Left lobe of liver (tissue), 2 donors: ENCODE measurements around the gene PIGC. TPM values are rescaled to one million over a fixed set of nuclear protein-coding genes. Genes with fewer than 3 reads are reported as not detected.

Source experiments
- ATAC-seq: fragments of 200-7000 bp; cut with Tn5 transposase; one replicate; pipeline ENCODE4 v1.9.1; 2020; ENCODE audit warnings: mild to moderate bottlenecking, moderate library complexity
- DNase-seq: peaks from one replicate; pipeline ENCODE4 v3.0.0-alpha.2; 2020; ENCODE audit warnings: low spot score
- total RNA-seq: library from RNA; stranded (reverse); gene quantifications from one replicate; pipeline ENCODE4 v1.2.1, GENCODE V29; 2021
- donor health status: DM: no; HTN: no; CAD: no; lungs with moderate emphysema.
- donor health status: DM: no; HTN: yes; CAD: no.

Gene PIGC
- total RNA-seq, 1 donor from 2014 or later: 7.6 TPM

DNA sequence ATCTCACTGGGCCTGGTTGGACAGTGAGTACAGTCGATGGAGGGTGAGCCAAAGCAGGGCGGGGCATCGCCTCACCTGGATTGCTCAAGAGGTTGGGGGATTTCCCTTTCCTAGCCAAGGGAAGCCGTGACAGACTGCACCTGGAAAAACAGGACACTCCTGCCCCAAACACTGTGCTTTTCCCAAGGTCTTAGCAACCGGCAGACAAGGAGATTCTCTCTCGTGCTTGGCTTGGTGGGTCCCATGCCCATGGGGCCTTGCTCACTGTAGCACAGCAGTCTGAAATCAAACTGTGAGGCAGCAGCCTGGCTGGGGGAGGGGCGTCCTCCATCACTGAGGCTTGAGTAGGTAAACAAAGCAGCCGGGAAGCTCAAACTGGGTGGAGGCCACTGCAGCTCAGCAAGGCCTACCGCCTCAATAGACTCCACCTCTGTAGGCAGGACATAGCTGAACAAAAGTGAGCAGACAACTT lies 12.1 kb downstream of the PIGC start:
- DNase-seq: no peak

DNA sequence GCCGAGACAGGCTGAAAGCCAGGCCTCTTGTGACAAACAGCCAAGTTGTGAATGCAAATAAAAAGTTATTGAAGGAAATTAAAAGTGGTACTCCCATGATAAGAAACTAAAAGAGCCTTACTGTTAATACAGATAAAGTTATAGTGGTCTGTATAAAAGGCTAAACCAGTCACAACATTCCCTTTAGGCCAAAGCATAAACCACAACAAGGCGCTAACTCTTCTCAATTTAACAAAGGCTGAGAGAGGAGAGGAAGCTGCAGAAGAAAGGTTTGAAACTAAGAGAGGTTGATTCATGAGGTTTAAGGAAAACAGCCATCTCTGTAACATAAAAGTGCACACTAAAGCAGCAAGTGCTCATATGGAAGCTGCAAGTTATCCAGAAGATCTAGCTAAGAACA lies 12.7 kb downstream of the PIGC start:
- ATAC-seq (no peak), DNase-seq (no peak)

More for the DNA sequence above, 12.1 kb downstream of the PIGC start:
- no peak for ATAC-seq

DNA sequence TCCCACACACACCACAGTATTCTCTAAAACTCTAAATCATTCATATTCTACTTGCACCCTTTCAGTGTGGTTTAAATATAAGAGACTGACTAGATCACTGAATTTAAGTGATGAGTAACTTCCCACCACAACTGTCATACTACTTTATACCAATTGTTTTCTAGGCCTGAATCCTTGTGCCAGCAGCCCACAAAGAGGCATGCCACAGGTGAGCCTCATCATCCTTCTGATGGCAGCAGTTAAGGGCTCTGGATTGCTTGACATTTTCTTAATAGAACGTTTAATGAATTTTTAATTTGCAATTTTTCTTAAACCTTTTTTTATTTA lies 13.8 kb downstream of the PIGC start:
- no peak for ATAC-seq
- DNase-seq: no peak

DNA sequence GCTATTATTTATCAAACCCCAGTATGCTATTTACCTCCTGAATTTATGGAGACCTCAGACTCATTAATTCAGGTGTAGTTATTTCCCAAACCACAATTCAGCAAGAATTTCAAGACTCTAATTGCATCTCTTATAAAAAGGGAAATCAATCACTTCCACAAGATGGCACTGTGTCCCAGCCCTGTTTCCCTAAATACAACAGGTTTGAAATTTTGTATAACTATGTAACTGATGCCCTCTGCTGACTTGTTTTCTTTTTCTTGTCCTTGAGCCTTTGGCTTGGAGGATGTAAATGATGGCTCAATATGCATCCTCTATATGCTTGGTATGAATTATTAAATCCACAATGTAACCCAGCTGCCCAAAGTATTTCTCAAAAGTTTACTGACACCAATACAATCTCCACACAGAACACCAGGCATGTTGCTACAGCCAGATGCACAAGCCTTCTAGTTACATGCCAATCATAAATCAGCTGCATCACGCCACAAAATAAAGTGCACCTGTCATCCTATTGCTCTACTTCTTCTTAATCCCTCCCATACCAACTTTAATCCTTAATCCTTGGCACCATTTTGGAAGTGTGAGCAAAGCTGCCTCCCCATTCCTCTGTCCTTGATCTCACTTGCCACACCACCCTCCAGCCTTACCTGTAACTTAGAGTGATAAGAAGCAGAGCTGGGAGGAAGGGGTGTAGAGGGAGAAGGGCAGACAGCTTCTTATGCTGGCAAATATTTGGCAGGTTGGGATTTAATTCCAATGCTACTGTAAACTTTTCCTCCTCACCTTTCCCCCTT lies 14.3 kb downstream of the PIGC start:
- DNase-seq (no peak), ATAC-seq (peak; percentile 86)

DNA sequence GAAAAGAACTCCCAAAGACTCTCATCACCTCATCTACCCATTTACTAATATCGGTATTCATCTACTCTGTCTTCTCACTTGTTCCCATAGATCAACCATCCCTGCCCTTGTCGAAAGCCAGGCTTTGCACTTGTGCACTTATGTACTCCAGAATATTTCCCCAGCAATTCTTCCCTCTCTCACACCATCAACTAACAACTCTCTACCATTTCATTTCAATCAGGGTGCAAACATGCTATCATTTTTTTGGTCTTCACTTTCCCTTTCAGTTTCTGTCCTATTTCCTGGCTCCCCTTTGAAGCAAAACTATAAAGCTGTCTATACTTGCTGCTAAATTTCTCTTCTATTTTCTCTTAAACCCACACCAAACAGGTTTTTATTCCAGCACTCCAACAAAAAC lies 16.7 kb downstream of the PIGC start:
- no peak for ATAC-seq
- no peak for DNase-seq

DNA sequence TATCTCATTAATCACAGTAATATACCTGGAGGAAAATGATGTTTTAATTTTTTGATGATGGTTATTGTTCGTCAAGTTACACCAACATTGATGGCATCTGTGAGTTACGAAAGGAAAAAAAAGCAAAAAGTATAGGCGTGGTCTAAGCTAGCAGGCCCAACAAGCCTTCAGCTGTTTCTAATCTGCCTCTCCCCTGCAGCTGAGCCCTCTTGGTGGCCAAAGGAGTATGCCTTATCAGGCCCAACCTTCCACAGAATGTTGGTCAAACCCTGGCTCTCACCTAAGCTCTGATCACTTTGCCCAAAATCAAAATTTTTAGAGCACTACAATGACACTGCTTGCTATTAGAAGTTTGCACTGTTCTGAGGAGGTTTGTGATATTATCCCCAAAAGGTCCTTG lies 18.5 kb downstream of the PIGC start:
- DNase-seq (no peak), ATAC-seq (no peak)

DNA sequence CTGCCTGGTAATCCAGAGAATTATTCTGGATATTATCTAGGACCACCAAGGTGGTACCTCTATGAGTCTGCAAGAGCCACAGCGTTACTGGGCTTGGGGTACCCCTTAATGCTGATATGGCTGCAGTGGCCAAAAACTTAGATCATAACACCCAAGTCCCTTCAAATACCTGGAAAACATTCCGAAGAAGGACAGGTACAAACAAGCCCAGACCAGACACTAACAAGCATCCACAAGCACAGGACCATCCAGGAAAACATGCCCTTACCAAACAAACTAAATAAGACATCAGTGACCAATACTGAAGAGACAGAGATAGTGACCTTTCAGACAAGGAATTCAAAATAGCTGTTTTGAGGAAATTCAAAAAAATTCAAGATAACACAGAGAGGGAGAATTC lies 20.5 kb downstream of the PIGC start:
- DNase-seq: no peak
- ATAC-seq: no peak

DNA sequence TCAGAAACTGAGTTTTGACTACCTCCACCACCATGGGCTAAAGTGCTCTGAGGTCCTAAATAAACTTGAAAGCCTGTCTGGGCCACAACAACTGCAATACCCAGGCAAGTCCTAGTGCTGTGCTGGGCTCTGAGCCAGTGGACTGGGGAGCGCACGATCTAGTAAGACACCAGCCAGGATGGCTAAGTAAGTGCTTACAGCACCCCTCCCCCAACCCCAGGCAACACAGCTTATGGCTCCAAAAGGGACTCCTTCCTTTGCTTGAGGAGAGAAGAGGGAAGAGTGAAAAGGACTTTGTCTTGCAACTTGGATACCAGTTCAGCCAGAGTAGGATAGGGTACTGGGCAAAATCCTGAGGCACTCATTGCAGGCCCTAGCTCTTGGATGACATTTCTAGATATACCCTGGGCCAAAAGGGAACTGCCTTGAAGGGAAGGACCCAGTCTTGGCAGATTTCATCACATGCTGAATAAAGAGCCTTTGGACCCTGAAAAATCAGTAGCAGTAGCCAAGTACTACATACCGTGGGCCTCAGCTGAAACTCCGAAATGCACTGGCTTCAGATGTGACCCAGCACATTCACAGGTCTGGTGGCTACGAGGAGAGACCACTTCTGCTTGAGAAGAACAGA lies 21.8 kb downstream of the PIGC start:
- DNase-seq: no peak
- ATAC-seq: no peak

DNA sequence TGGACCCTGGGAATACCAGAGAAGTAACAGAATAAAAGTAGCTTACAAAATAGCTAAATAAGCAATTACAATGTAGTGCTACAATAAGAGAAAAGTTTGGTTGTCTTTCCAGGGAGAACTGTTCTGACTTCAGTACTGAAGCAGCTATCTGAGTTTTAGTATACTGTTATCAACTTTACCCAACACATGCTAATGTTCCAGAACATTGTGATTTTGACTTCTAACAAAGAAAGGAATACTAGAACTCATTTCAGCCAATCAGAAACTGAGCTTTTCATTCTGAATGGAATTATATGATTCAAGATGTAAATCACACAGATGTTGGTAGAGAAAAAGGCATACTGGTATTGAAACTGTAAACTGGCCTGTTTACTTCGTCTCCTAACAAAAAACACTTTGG lies 23.5 kb downstream of the PIGC start, which contains the start of gene C1orf105:
Gene C1orf105 (plus strand): TSS at position 301 of the 400 bp plus-strand sequence. CDS start 201 bp downstream, outside the sequence.
- ATAC-seq (no peak), DNase-seq (no peak)

DNA sequence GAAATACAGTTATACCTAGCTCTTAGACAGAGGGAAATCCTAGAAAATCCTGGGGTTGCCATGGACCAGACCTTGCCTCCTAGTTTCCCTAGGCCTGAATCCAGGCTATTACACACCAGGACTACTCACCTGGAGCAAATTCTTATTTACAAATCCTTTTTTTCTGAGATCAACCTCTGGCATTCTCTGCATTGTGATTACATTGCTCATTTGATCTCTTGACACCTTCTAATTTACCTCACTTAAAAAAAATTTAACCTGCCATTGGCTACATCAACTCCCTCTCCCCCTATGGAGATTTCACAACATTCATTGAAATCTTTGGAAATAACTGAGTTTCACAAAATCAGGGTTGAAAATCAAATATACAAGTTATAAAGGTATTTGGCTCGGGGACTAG lies 26.3 kb downstream of the PIGC start:
- DNase-seq: no peak
- no peak for ATAC-seq

DNA sequence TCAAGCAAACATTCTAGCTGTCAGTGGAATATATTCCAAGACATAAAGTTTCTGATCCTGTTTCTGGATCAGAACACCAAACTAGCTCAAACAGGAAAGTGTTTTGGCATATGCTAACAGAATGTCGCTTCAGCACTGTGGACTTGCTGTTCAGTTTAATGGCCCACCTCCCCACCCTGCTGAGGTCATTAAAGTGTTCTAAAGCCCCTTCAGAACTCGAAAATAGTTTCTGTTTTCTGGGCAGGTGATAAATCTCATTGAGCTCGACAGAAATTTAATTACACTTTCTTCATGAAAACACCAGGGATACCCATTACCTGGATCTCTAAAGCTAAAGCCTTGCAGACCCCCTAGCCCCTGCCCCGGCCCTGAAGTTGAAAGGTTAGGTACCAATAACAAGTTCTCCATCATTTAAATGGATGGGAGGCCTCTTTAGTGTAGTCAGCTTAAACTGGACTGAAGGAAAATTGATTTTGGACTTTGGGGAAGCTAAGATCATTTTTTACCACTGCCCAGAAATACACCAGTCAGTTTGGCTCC lies 27.3 kb downstream of the PIGC start:
- DNase-seq: no peak
- ATAC-seq: no peak

DNA sequence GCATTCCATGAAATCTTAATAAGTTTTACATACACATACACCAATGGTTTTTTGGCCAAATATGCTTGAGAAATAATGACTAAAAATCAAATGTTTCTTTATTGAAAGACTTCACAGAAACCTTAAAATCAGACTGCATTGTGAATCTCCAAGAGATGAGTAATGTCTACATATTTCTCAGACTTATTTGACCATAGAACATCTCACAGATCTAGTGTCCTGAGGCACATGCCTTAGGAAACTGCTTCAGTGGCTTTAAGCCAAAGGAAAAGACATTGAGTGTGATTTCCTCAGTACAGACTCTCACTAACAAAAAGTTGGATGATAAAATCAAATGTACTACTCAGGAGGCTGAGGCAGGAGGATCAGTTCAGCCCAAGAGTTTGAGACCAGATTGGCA lies 29.5 kb downstream of the PIGC start:
- ATAC-seq: no peak
- no peak for DNase-seq

DNA sequence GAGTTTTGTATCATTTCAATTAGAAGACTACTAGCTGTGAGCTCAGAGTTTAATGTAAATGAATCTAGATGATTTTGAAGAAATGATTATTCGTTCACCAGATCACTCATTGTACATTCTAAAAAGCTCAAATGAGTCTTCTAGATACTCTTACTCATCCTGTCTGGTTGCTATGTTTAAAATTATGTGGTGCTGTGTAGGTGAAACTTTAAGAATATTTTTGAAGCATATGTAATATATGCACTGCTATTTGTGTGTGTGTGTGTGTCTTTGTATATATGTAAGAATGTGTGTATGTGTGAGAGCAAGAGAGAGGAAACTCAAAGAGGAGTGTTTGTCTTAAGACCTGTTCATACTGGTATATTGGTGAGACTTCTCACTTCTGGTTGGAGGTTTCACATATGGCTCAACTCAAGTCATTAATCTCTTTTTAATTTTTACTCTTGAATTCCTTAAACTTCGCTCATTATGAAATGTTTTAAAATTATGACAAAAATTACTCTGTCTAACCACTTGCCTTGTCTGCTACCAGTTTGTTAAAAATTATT lies 32.0 kb downstream of the PIGC start:
- DNase-seq (no peak), ATAC-seq (no peak)

DNA sequence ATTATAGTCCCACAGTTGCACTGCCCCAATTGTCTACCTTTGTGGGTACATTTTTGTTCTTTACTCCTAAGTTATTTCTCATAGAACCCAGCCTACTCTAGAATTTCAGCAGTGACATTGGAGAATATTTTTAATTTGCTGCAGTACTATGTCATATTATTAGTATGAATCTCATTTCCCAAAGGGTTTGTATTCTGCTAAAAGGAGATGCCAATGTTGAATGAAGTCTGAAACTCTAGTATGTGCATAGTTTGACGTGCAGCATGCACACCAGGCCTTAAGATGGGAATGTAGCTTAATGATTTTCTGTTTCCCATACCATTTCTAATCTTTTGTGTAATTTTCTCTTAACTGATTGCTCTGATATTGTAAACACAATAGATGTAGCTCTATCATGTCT lies 33.8 kb downstream of the PIGC start:
- DNase-seq: no peak
- no peak for ATAC-seq

DNA sequence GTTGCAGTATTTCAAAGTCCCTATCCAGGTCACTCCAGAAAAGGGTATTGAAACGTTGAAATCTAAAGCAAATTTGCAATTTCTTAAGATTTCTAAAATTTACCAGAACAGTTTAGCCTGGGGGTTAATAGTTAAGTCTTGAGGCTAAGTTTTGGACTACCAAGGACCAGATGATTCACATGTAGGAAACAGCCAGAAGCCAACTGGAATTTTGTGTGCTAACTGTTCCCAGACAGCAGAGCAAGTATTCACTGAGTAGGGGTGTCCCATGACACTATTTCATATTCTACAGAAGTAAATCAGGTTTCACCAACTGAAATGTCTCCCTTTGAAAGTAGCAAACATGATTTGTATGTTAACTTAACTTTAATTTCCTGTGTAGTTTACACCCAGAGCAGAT lies 34.9 kb downstream of the PIGC start:
- DNase-seq: no peak
- no peak for ATAC-seq

DNA sequence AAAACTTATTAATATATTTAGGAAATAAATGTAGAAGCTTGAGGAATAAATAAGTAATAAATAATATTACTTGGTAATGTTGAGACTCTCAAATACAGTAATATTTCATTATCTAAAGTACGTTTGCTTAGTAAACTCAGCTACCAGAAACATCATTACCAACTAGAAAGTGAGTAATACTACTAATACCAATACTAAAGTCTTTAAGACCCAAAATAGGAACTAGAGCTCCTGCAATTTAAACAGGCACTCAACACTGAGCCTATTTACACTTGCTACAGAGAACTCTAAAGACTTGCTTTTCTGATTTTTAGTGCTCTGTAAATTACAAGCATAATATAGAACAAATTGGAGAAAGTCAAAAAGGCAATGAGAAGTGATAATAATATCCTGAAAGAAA lies 36.9 kb downstream of the PIGC start:
- ATAC-seq (no peak), DNase-seq (no peak)

DNA sequence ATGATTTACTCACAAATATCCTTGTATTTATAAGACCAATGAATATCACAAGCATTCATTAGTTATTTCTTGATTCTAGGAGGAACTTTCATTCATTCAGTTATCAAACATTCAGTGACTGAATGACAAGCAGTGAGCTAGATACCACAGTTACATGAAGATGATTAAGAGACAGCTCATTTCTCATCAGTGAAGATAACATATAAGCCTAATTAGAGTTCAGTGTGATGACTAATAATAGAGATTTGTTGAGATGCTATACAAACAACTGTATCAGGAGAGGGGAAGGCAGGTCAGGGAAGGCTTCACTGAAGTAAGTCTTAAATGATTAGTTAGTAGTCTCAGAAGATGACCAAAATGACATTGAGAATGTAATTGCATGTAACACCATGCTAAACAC lies 38.0 kb downstream of the PIGC start:
- ATAC-seq (no peak), DNase-seq (no peak)

DNA sequence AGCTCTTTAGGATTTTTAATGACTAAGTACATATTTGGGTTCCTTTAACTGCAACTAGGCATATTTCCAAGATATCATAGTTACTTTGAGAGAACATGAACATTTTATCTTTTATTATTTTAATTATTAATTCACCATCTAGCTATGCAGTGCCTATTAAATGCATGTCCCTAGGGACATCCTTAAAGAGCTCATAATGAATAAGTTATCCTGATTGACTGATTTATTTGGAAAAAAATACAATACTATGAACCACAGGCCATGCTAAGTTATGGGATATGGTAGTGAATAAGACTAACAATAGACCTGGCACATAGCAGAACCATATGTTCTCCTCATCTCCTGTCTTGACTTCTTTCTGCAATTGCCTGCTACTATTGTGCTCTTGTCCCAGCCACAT lies 39.7 kb downstream of the PIGC start:
- DNase-seq: no peak
- no peak for ATAC-seq

DNA sequence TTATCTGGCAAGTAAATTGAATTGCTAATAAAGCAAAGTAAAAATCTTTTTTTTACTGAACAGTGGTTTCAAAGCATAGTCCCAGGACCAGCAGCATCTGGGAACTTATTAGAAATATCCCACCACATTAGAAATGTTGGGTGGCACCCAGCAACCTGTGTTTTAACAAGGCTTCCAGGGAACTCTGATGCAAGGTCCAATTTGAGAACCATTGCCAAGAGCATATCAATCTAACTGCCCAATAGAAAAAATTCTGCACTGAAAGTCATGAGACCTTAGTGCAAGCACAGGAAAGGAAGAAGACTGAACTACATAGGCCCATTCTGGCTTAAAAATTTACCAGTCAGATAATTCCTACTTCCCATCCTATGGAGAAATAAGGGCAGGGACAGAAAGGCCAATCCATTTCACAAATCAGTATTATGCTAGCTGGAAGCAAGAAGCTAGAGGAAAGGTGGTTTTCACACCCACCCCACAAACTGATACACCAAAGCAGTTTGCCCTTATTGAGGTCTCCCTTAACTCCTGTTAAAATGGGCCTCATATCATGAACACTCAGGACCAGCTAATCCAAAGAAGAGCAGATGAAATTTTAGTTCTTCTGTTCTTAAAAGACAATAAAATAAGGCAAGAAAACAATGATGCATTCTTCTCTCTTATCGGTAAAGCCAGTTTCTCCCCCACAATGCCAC lies 40.8 kb downstream of the PIGC start:
- ATAC-seq (peak; percentile 42), DNase-seq (no peak)

DNA sequence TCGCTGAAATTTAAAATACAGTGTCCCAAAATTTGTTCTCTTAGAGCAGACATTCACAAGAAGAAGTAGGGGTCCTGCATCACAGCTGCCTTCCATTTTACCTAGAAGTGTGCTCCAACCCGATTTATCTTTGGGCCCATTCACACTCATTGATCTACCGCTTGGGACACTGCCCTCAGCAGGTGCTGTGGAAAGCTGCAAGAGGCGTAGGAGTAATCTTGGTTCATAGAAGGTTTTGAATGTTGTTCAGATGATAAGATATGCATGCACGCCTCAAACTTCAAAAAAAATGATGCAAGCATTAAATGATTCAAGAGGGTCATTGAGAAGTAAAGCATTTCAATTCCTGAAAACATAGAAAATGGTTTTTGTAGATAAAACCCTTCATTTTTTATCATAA lies 42.0 kb downstream of the PIGC start:
- DNase-seq (no peak), ATAC-seq (no peak)

DNA sequence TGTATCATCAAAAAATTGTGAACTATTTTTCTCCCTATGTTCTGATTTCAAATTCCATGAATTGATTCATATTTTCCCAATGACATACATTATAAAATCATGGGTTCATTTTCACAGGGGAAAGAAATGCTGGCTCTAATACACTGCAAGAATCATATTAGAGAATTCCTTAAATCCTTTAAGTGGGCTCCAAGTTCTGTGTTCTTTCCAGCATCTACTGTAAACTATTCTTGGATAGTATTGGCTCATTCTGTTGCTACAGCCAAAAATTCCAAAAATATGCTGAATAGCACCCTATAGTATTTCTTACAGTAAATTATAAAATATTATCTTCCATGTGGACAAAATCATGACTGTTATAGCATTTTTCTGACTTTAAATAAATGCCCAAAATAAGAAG lies 42.4 kb downstream of the PIGC start:
- ATAC-seq: no peak
- no peak for DNase-seq

DNA sequence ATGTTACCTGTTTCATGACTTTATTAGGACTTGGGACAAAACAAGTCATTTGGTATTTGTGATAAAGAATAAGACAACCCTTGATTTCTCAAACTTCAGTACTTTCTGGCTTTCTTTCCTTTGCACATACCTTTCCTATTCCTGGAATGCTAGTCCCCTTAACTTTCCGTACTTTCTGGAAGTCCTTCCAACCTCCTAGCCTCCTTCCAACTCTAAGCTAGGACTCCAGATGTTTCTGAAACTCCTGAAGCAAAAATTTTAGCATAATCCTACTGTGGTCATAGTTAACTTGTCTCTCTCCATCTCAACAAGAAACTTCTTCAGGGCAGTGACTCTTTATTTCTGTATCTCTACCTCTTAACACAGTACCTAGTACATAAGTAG lies 43.2 kb downstream of the PIGC start:
- ATAC-seq (no peak), DNase-seq (no peak)
